Measurements from ENCODE around the gene CEP120.

The CEP120 gene

DNA sequence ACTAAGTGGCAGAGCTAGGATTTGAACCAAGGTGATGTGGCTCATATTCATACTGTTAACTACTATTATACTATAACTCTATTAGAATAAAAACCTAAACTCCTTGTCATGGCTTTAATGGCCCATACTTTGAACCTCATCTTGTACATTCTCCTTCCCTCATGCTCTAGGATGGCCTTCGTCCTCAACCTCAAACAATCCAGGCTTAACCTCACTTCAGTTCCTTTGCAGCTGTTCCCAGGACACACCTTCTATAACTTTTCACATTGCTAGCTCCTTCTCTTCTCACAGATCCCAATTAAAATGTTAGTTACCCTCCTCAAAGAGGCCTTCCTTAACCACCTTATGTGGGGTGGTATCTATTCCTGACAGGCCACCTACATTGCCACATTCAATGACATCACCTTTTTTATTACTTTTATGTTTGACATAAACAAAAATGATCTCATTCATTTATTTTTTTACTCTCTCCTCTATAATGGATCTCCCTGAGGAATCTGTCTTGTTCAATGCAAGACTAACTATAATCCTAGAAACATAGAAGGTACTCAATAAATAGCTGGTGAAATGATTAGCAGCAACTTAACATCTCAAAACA is 53.7 kb downstream of the CEP120 start:
- H3K27ac ChIP-seq (ENCODE audit: low read depth, low read length): no peak overlapping the region
- no peaks in the 10 kb centered on the region for H3K9me3 ChIP-seq (ENCODE audit: low read length)
- no peak overlapping the region for H3K4me3 ChIP-seq (ENCODE audit: low read depth in 1 of 2, low read length in 2 of 2)
- peaks cover 5% of the 10 kb centered on the region for H3K4me1 ChIP-seq (ENCODE audit: insufficient read depth, low read length)
- peaks cover 15% of the 10 kb centered on the region for H3K36me3 ChIP-seq (ENCODE audit: insufficient read depth, low read length)
- H3K27me3 ChIP-seq (ENCODE audit: control insufficient read depth in 1 of 2, insufficient read depth in 2 of 2, low read length in 2 of 2): no peaks in the 10 kb centered on the region
- no peak overlapping the region for H3K9ac ChIP-seq (ENCODE audit: low read length)

GRCh38 chr5:123367739-123368138 is 55.5 kb downstream of the CEP120 start:
- H3K4me3 ChIP-seq (ENCODE audit: low read depth in 1 of 2, low read length in 2 of 2): no peak overlapping the region
- H3K27me3 ChIP-seq (ENCODE audit: control insufficient read depth in 1 of 2, insufficient read depth in 2 of 2, low read length in 2 of 2): no peaks in the 10 kb centered on the region
- H3K36me3 ChIP-seq (ENCODE audit: insufficient read depth, low read length): peaks cover 15% of the 10 kb centered on the region
- no peaks in the 10 kb centered on the region for H3K9me3 ChIP-seq (ENCODE audit: low read length)
- H3K27ac ChIP-seq (ENCODE audit: low read depth, low read length): no peak overlapping the region
- no peak overlapping the region for H3K9ac ChIP-seq (ENCODE audit: low read length)
- peaks cover 14% of the 10 kb centered on the region for H3K4me1 ChIP-seq (ENCODE audit: insufficient read depth, low read length)

GRCh38 chr5:123365156-123365555 is 58.0 kb downstream of the CEP120 start:
- H3K27ac ChIP-seq (ENCODE audit: low read depth, low read length): peak overlapping the region; percentile 17
- no peak overlapping the region for H3K9ac ChIP-seq (ENCODE audit: low read length)
- H3K4me3 ChIP-seq (ENCODE audit: low read depth in 1 of 2, low read length in 2 of 2): no peak overlapping the region
- peaks cover 4% of the 10 kb centered on the region for H3K36me3 ChIP-seq (ENCODE audit: insufficient read depth, low read length)
- peaks cover 39% of the 10 kb centered on the region for H3K4me1 ChIP-seq (ENCODE audit: insufficient read depth, low read length)
- H3K27me3 ChIP-seq (ENCODE audit: control insufficient read depth in 1 of 2, insufficient read depth in 2 of 2, low read length in 2 of 2): no peaks in the 10 kb centered on the region
- H3K9me3 ChIP-seq (ENCODE audit: low read length): no peaks in the 10 kb centered on the region

DNA sequence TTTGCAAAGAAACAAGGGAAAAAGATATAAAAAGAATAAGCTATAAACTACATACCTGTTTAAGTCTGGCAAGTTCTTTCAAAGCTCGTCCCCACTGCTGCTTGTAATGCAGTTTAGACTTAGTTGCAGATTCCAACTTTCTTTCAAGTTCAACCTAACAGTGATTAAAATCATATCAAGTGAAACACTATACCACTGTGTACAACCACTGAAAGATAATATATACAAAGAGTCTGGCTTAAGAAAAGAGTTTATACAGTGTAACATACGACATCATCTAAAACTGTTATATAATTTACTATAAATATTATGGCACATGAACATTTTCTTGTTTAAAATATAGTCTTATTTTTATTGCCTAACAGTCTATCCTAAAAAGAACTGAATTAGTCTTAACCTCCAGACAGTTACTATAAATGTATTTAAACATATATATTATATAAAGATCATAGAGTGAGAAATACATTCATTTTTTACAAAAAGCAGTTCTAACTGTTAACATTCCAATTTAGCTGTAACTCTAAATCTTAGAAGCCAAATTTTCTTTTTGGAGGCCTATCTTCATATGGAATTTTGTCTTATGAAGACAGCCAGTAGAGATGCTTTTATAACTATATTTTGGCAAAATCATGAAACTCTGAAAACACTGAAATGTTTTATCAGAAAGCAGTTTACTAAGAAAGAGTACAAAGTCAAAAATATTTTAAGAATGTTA is 58.6 kb downstream of the CEP120 start:
- H3K4me3 ChIP-seq (ENCODE audit: low read depth in 1 of 2, low read length in 2 of 2): no peak overlapping the region
- H3K27me3 ChIP-seq (ENCODE audit: control insufficient read depth in 1 of 2, insufficient read depth in 2 of 2, low read length in 2 of 2): no peaks in the 10 kb centered on the region
- H3K9me3 ChIP-seq (ENCODE audit: low read length): no peaks in the 10 kb centered on the region
- peaks cover 44% of the 10 kb centered on the region for H3K4me1 ChIP-seq (ENCODE audit: insufficient read depth, low read length)
- peak overlapping the region; percentile 17 for H3K27ac ChIP-seq (ENCODE audit: low read depth, low read length)
- no peak overlapping the region for H3K9ac ChIP-seq (ENCODE audit: low read length)
- H3K36me3 ChIP-seq (ENCODE audit: insufficient read depth, low read length): no peaks in the 10 kb centered on the region

DNA sequence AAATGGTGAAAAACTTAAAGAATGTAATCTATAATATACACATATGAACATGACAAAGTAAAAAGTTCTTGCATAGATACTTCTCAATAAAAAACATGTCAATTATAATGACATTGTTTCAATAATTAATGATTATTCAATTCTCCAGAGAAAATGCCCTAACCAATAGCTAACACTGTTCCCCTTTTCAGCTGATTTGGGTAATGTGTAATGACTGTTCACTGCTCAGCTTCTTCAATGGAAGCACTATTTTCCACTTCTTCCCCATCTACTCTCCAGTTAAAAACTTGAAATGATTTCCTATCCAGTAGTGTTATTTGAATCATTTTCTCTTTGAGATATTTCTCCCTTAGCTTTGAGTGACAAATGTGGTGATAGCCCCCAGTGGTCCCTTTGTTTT is 62.3 kb downstream of the CEP120 start:
- no peaks in the 10 kb centered on the region for H3K9me3 ChIP-seq (ENCODE audit: low read length)
- peaks cover 56% of the 10 kb centered on the region for H3K4me1 ChIP-seq (ENCODE audit: insufficient read depth, low read length)
- no peak overlapping the region for H3K4me3 ChIP-seq (ENCODE audit: low read depth in 1 of 2, low read length in 2 of 2)

DNA sequence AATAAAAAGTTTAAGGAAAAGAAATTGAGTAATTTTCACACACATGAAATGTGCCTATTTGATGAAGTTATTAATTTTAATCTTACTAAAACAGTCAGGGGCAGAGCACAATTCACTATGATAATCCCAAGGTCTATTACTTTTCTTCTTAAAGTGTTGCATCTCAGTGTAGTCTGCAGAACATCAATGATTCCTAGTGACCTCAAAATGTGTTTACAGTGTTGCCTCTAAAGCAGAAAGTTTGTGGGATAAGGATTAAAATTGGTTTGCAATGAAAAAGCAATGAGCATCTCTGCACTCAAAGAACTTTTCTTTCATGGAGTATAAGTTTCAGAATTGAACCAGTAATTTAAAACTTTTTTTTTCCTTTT is 63.0 kb downstream of the CEP120 start:
- no peak overlapping the region for H3K4me3 ChIP-seq (ENCODE audit: low read depth in 1 of 2, low read length in 2 of 2)
- no peak overlapping the region for H3K9ac ChIP-seq (ENCODE audit: low read length)
- no peaks in the 10 kb centered on the region for H3K9me3 ChIP-seq (ENCODE audit: low read length)
- no peaks in the 10 kb centered on the region for H3K36me3 ChIP-seq (ENCODE audit: insufficient read depth, low read length)
- H3K4me1 ChIP-seq (ENCODE audit: insufficient read depth, low read length): peaks cover 51% of the 10 kb centered on the region
- peak overlapping the region; percentile 58 for H3K27ac ChIP-seq (ENCODE audit: low read depth, low read length)
- H3K27me3 ChIP-seq (ENCODE audit: control insufficient read depth in 1 of 2, insufficient read depth in 2 of 2, low read length in 2 of 2): no peaks in the 10 kb centered on the region

More for the DNA sequence above, 62.3 kb downstream of the CEP120 start:
- H3K27me3 ChIP-seq (ENCODE audit: control insufficient read depth in 1 of 2, insufficient read depth in 2 of 2, low read length in 2 of 2): no peaks in the 10 kb centered on the region
- H3K27ac ChIP-seq (ENCODE audit: low read depth, low read length): no peak overlapping the region
- H3K9ac ChIP-seq (ENCODE audit: low read length): no peak overlapping the region
- H3K36me3 ChIP-seq (ENCODE audit: insufficient read depth, low read length): no peaks in the 10 kb centered on the region

DNA sequence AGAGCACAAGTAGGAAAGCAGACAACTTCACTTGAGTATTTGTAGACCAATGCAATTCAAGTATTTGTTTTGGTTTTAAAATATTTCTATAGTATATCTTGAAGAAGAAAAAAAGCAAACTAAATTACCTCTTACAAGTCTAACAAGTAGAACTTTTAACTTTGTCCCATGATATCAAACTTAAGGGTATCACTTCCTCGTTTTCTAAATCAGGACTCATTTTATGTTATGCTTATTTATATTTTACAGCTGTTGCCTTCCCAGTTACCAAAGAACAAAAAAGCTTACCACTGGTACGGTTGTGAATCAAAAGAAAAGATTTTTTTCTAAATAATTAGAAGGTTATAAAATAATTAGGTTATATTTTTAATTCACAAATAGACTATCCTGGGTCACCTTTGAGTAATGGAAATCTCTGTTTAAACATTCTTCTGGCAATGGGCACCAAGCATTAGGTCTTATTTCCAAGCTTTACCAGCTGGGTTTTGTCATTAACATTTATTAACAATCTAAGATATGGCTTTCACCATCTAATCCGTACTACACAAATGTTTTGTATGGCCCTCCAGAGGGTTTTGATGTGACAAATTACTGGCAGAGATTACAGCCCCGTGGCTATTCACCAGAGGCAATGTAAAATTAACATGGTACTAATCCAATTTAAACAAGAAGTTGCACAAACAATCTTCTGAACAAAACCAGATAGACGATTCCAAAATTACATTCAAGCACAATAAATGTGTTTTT is 63.6 kb downstream of the CEP120 start:
- no peaks in the 10 kb centered on the region for H3K9me3 ChIP-seq (ENCODE audit: low read length)
- no peaks in the 10 kb centered on the region for H3K36me3 ChIP-seq (ENCODE audit: insufficient read depth, low read length)
- peak overlapping the region; percentile 58 for H3K27ac ChIP-seq (ENCODE audit: low read depth, low read length)
- H3K4me3 ChIP-seq (ENCODE audit: low read depth in 1 of 2, low read length in 2 of 2): no peak overlapping the region
- peaks cover 51% of the 10 kb centered on the region for H3K4me1 ChIP-seq (ENCODE audit: insufficient read depth, low read length)
- no peak overlapping the region for H3K9ac ChIP-seq (ENCODE audit: low read length)
- H3K27me3 ChIP-seq (ENCODE audit: control insufficient read depth in 1 of 2, insufficient read depth in 2 of 2, low read length in 2 of 2): no peaks in the 10 kb centered on the region

DNA sequence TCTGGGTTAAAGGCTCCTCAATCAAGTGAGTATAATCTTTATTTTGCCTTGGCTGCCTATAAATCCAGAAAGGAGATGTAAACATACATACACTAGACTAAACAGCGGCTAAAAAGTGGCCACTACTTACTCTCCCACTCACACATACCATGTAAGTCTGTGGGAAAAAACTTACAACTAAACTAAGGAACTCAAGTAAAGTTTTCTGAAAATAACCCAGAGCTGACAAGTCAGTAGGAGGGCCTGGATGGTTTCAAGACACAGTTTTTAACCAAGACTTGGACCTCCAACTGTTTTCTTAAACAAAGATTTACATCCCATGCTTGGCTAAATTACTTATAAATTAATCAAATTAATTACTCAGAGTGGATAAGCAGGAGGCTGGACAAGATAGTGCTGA is 64.5 kb downstream of the CEP120 start:
- H3K36me3 ChIP-seq (ENCODE audit: insufficient read depth, low read length): no peaks in the 10 kb centered on the region
- H3K4me1 ChIP-seq (ENCODE audit: insufficient read depth, low read length): peaks cover 51% of the 10 kb centered on the region
- H3K9me3 ChIP-seq (ENCODE audit: low read length): no peaks in the 10 kb centered on the region
- no peak overlapping the region for H3K9ac ChIP-seq (ENCODE audit: low read length)
- H3K27me3 ChIP-seq (ENCODE audit: control insufficient read depth in 1 of 2, insufficient read depth in 2 of 2, low read length in 2 of 2): no peaks in the 10 kb centered on the region
- peak overlapping the region; percentile 39 for H3K27ac ChIP-seq (ENCODE audit: low read depth, low read length)
- H3K4me3 ChIP-seq (ENCODE audit: low read depth in 1 of 2, low read length in 2 of 2): no peak overlapping the region

DNA sequence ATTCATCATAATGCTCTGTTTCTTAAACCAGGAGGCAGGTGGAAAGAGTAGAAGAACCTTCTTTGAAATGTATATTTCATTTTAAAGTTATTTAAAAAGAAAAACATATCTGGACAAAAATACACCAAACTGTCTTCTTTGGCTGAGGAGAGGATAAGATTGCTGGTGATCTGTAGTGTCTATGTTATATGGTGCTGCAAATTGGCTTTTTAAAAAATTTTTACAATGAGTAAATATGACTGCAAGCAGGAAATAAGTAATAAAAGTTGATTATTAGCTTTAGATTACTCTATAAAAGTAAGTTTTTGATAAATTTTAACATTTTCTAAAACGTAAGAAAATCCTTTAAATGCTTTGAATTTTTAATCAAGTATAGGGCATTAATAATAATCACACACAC is 64.9 kb downstream of the CEP120 start:
- Histone ChIP-seq H3K27me3 (ENCODE audit: control insufficient read depth in 1 of 2, insufficient read depth in 2 of 2, low read length in 2 of 2) (no peaks in the 10 kb centered on the region), H3K36me3 (ENCODE audit: insufficient read depth, low read length) (no peaks in the 10 kb centered on the region), H3K27ac (ENCODE audit: low read depth, low read length) (no peak overlapping the region), H3K9me3 (ENCODE audit: low read length) (no peaks in the 10 kb centered on the region), H3K9ac (ENCODE audit: low read length) (no peak overlapping the region), H3K4me1 (ENCODE audit: insufficient read depth, low read length) (peaks cover 48% of the 10 kb centered on the region), H3K4me3 (ENCODE audit: low read depth in 1 of 2, low read length in 2 of 2) (no peak overlapping the region)

DNA sequence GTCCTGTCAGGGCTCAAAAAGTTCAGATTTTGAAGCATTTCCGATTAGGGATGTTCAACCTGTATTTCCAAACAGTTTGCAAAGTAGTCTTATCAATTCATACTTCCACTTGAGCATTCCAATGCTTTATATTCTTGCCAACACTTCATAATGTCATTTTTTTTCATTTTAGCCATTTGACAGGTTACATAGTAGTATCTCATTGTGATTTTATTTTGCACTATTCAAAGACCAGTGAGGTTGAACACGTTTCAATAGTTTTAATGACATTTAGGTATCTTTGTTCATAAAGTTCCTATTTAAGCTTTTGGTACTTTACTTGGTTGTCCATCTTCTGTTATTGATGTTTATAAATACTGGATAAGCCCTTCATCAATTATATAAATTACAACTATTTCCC is 71.4 kb downstream of the CEP120 start:
- H3K9me3 ChIP-seq (ENCODE audit: low read length): no peaks in the 10 kb centered on the region
- H3K9ac ChIP-seq (ENCODE audit: low read length): no peak overlapping the region
- H3K27me3 ChIP-seq (ENCODE audit: control insufficient read depth in 1 of 2, insufficient read depth in 2 of 2, low read length in 2 of 2): no peaks in the 10 kb centered on the region
- no peaks in the 10 kb centered on the region for H3K4me1 ChIP-seq (ENCODE audit: insufficient read depth, low read length)
- no peak overlapping the region for H3K4me3 ChIP-seq (ENCODE audit: low read depth in 1 of 2, low read length in 2 of 2)
- H3K27ac ChIP-seq (ENCODE audit: low read depth, low read length): no peak overlapping the region
- peaks cover 3% of the 10 kb centered on the region for H3K36me3 ChIP-seq (ENCODE audit: insufficient read depth, low read length)

DNA sequence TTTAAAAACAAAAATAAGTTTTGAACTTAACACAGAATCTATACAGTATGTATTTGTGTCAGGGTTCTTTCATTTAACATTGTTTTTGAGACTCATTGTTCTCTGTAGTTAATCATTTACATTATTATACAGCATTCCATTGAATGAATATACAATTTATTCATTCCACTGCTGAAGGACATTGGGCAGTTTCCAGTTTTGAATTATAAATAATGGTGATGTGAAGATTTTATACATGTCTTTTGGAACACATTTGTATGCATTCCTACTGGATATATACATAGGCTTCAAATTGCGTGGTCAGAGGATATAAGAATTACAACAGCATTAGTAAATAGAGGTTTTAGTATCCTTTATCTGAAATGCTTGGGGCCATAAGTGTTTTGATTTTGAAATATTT is 72.0 kb downstream of the CEP120 start:
- Histone ChIP-seq H3K9ac (ENCODE audit: low read length) (no peak overlapping the region), H3K27me3 (ENCODE audit: control insufficient read depth in 1 of 2, insufficient read depth in 2 of 2, low read length in 2 of 2) (no peaks in the 10 kb centered on the region), H3K36me3 (ENCODE audit: insufficient read depth, low read length) (peaks cover 3% of the 10 kb centered on the region), H3K4me3 (ENCODE audit: low read depth in 1 of 2, low read length in 2 of 2) (no peak overlapping the region), H3K27ac (ENCODE audit: low read depth, low read length) (no peak overlapping the region), H3K4me1 (ENCODE audit: insufficient read depth, low read length) (no peaks in the 10 kb centered on the region), H3K9me3 (ENCODE audit: low read length) (no peaks in the 10 kb centered on the region)
